PC-3 (cell line): ENCODE measurements around the gene CCDC183. TPM values are rescaled to one million over a fixed set of nuclear protein-coding genes. Genes with fewer than 3 reads are reported as not detected.
"Not testable (repeated sequence)": the region's sequence is repeated elsewhere in the genome, so short reads cannot be mapped to it uniquely, and the experiment has no call there.

Experiments
- ATAC-seq: fragments of 200-7000 bp; cut with Tn5 transposase; 2 replicates; pipeline ENCODE4 v1.9.1; 2020; ENCODE audit warnings: mild to moderate bottlenecking, moderate library complexity
- BruUV-seq: library from RNA; stranded (reverse); fragments of 400-500 nt; replicated peaks from 2 replicates; lab custom pipeline; 2021; lab: Mats Ljungman, UMichigan
- CTCF ChIA-PET: fragments of 300-600 bp; sonication (Branson Sonifier 250); formaldehyde crosslinking; loops from one replicate; lab custom pipeline; 2022; ENCODE audit warnings: antibody characterized with exemption; lab: Charles Lee
- POLR2A ChIA-PET: fragments of 300-600 bp; sonication (Branson Sonifier 250); formaldehyde crosslinking; loops from one replicate; lab custom pipeline; 2022; ENCODE audit warnings: antibody characterized with exemption; ENCODE audit not compliant: unreplicated experiment; lab: Charles Lee
- DNase-seq: peaks from one replicate; pipeline ENCODE4 v3.0.0-alpha.2; 2015
- H2AFZ ChIP-seq: fragments of 300-600 bp; sonication (generic); 2 replicates; pipeline ENCODE4 v1.6.0; 2016; ENCODE audit warnings: antibody characterized with exemption, low read length
- H3F3A ChIP-seq: fragments of 300-600 bp; sonication (generic); one replicate; pipeline ENCODE4 v1.6.0; 2017; ENCODE audit warnings: antibody characterized with exemption, low read length, control low read depth, mild to moderate bottlenecking; ENCODE audit not compliant: unreplicated experiment
- H3K27ac ChIP-seq: fragments of 300-600 bp; sonication (generic); 2 replicates; pipeline ENCODE4 v1.5.1; 2016; ENCODE audit warnings: mild to moderate bottlenecking, low read length
- H3K27me3 ChIP-seq: fragments of 300-600 bp; sonication (generic); 2 replicates; pipeline ENCODE4 v1.6.1; 2016; ENCODE audit warnings: low read length, mixed read lengths
- H3K36me3 ChIP-seq: fragments of 300-600 bp; sonication (generic); 2 replicates; pipeline ENCODE4 v1.6.1; 2016; ENCODE audit warnings: low read depth, mixed run types, low read length, mixed read lengths
- H3K4me1 ChIP-seq: fragments of 300-600 bp; sonication (generic); 2 replicates; pipeline ENCODE4 v1.5.1; 2016; ENCODE audit warnings: low read length; ENCODE audit not compliant: insufficient read depth
- H3K4me2 ChIP-seq: fragments of 300-600 bp; sonication (generic); 2 replicates; pipeline ENCODE4 v1.6.0; 2016; ENCODE audit warnings: low read length
- H3K4me3 ChIP-seq: fragments of 300-600 bp; sonication (generic); 2 replicates; pipeline ENCODE4 v1.5.1; 2016; ENCODE audit warnings: mild to moderate bottlenecking, low read length, mixed read lengths
- H3K79me2 ChIP-seq: fragments of 300-600 bp; sonication (generic); 2 replicates; pipeline ENCODE4 v1.6.1; 2017; ENCODE audit warnings: low read length, mixed read lengths
- H3K9ac ChIP-seq: fragments of 300-600 bp; sonication (generic); 2 replicates; pipeline ENCODE4 v1.6.0; 2016; ENCODE audit warnings: mild to moderate bottlenecking, low read length
- H3K9me2 ChIP-seq: fragments of 300-600 bp; sonication (generic); replicated peaks from 2 replicates; pipeline ENCODE4 v1.6.1; 2016; ENCODE audit warnings: mixed run types, low read length, mixed read lengths
- H3K9me3 ChIP-seq: fragments of 300-600 bp; sonication (generic); 2 replicates; pipeline ENCODE4 v1.6.1; 2016; ENCODE audit warnings: low read length, mixed read lengths
- H4K20me1 ChIP-seq: fragments of 300-600 bp; sonication (generic); 2 replicates; pipeline ENCODE4 v1.6.1; 2016; ENCODE audit warnings: low read length, mixed read lengths
- CTCF ChIP-seq: fragments of 300-600 bp; sonication (generic); conservative IDR thresholded peaks from 2 replicates; pipeline ENCODE4 v1.5.1; 2017; ENCODE audit warnings: antibody characterized with exemption, low read depth, mild to moderate bottlenecking, low read length
- EZH2 ChIP-seq: fragments of 300-600 bp; sonication (generic); IDR thresholded peaks from one replicate; pipeline ENCODE4 v1.6.1; 2017; ENCODE audit warnings: antibody characterized with exemption, mild to moderate bottlenecking, low read length; ENCODE audit not compliant: unreplicated experiment
- intact Hi-C: fragments of 100-400 bp; cut with micrococcal nuclease; formaldehyde crosslinking; loops from 2 replicates; pipeline ENCODE4 v1.9.0; 2023
- total RNA-seq: library from RNA; depleted of rRNA; stranded (reverse); fragments of >200 nt; gene quantifications from 2 replicates; pipeline ENCODE4 v1.2.3, GENCODE V29; 2014

The CCDC183 gene
- total RNA-seq, 1 experiment from 2014 or later: 0.87 TPM

- DNase-seq, H3K9me3 ChIP-seq, H3K9ac ChIP-seq, BruUV-seq, POLR2A ChIA-PET, H3F3A ChIP-seq, H2AFZ ChIP-seq, H3K4me3 ChIP-seq, H3K79me2 ChIP-seq, H3K9me2 ChIP-seq, H3K27me3 ChIP-seq, H3K4me1 ChIP-seq, H3K27ac ChIP-seq, H3K36me3 ChIP-seq, H4K20me1 ChIP-seq: not testable (repeated sequence)
- intact Hi-C loops: loop anchor here (10.0 kb wide), 1 partner anchor 152 kb away; the partner anchor contains the start of genes CLIC3 and PAXX
- CTCF ChIA-PET: interaction anchor here (1.6 kb wide), 1 partner anchor 59 kb away, joined by 3 read pairs; no protein-coding TSS in a partner anchor
- H3K4me2 ChIP-seq: peak overlapping the region; percentile 62
- peak; percentile 2; the same call in 1 of the 2 replicates for ATAC-seq
Observed at GRCh38 chr9:136843159-136843800, 47.1 kb downstream of the CCDC183 start.

GRCh38 chr9:136843801-136844740 is 47.9 kb downstream of the CCDC183 start:
- H2AFZ ChIP-seq, H3K27ac ChIP-seq, H3K9ac ChIP-seq, BruUV-seq, H3F3A ChIP-seq, H3K36me3 ChIP-seq, H4K20me1 ChIP-seq, POLR2A ChIA-PET, H3K27me3 ChIP-seq, H3K9me3 ChIP-seq, H3K9me2 ChIP-seq, ATAC-seq, H3K4me1 ChIP-seq, H3K79me2 ChIP-seq: not testable (repeated sequence)
- peak; percentile 49 for DNase-seq
- CTCF ChIA-PET: interaction anchor here (0.6 kb wide), 1 partner anchor 37 kb away, joined by 3 read pairs; no protein-coding TSS in a partner anchor
- peak overlapping the region; percentile 62 for H3K4me2 ChIP-seq
- peak overlapping the region; percentile 48 for H3K4me3 ChIP-seq
- intact Hi-C loops: loop anchor here (10.0 kb wide), 1 partner anchor 151 kb away; the partner anchor contains the start of genes CLIC3 and PAXX
- TF ChIP-seq CTCF: peak; percentile 51

GRCh38 chr9:136844761-136845464 is 48.8 kb downstream of the CCDC183 start:
- no peaks in the 10 kb centered on the region for H3K36me3 ChIP-seq
- H3K27me3 ChIP-seq: no peaks in the 10 kb centered on the region
- ChIA-PET POLR2A (no interaction called here), CTCF (no interaction called here)
- no peak overlapping the region for H2AFZ ChIP-seq
- ATAC-seq (no peak), DNase-seq (no peak)
- H3K9ac ChIP-seq: no peak overlapping the region
- H3K4me2 ChIP-seq: no peak overlapping the region
- H3K4me1 ChIP-seq: peaks cover 13% of the 10 kb centered on the region
- H3K27ac ChIP-seq: no peak overlapping the region
- H3K79me2 ChIP-seq: no peaks in the 10 kb centered on the region
- no peaks in the 10 kb centered on the region for H3K9me2 ChIP-seq
- no peaks in the 10 kb centered on the region for H3K9me3 ChIP-seq
- no peaks in the 10 kb centered on the region for H3F3A ChIP-seq
- TF ChIP-seq CTCF: no peak
- TF ChIP-seq EZH2: no peak
- H3K4me3 ChIP-seq: no peak overlapping the region
- H4K20me1 ChIP-seq: no peaks in the 10 kb centered on the region
- BruUV-seq: no TSS peak
- intact Hi-C loops: loop anchor here (10.0 kb wide), 1 partner anchor 150 kb away; the partner anchor contains the start of genes CLIC3 and PAXX
